Loucy (cell line): ENCODE data around the gene GCGR.

Source experiments
- H2AFZ ChIP-seq: fragments of 200-600 bp; sonication (generic); 2 replicates; pipeline ENCODE4 v1.6.0; 2016; ENCODE audit warnings: antibody characterized with exemption, mild to moderate bottlenecking, low read length, moderate library complexity
- H3F3A ChIP-seq: fragments of 200-600 bp; 2 replicates; pipeline ENCODE4 v1.6.0; 2016; ENCODE audit warnings: antibody characterized with exemption, low read depth, mild to moderate bottlenecking
- H3K27me3 ChIP-seq: fragments of 200-600 bp; sonication (generic); 2 replicates; pipeline ENCODE4 v1.6.1; 2014; ENCODE audit warnings: low read length, mild to moderate bottlenecking; ENCODE audit not compliant: insufficient read depth, poor library complexity, severe bottlenecking
- H3K36me3 ChIP-seq: fragments of 200-600 bp; sonication (generic); 2 replicates; pipeline ENCODE4 v1.6.1; 2016; ENCODE audit warnings: low read length; ENCODE audit not compliant: insufficient read depth
- H3K4me1 ChIP-seq: fragments of 200-600 bp; sonication (generic); 2 replicates; pipeline ENCODE4 v1.5.1; 2014; ENCODE audit warnings: low read length, mild to moderate bottlenecking; ENCODE audit not compliant: insufficient read depth, poor library complexity, severe bottlenecking
- H3K4me2 ChIP-seq: fragments of 200-600 bp; sonication (generic); 2 replicates; pipeline ENCODE4 v1.6.0; 2014; ENCODE audit warnings: antibody characterized with exemption, low read length, low read depth, mild to moderate bottlenecking; ENCODE audit not compliant: poor library complexity, severe bottlenecking
- H3K4me3 ChIP-seq: fragments of 200-600 bp; sonication (generic); 2 replicates; pipeline ENCODE4 v1.5.1; 2014; ENCODE audit warnings: low read length, mild to moderate bottlenecking, mixed read lengths; ENCODE audit not compliant: poor library complexity, severe bottlenecking
- H3K79me2 ChIP-seq: fragments of 200-600 bp; sonication (generic); 2 replicates; pipeline ENCODE4 v1.6.1; 2014; ENCODE audit warnings: low read length; ENCODE audit not compliant: insufficient read depth
- H3K9ac ChIP-seq: fragments of 200-600 bp; sonication (generic); 2 replicates; pipeline ENCODE4 v1.6.0; 2014; ENCODE audit warnings: mild to moderate bottlenecking, low read depth, low read length, moderate library complexity; ENCODE audit not compliant: poor library complexity, severe bottlenecking
- H3K9me2 ChIP-seq: fragments of 200-600 bp; sonication (generic); replicated peaks from 2 replicates; pipeline ENCODE4 v1.6.1; 2016; ENCODE audit warnings: low read depth, low read length, mixed read lengths
- H3K9me3 ChIP-seq: fragments of 200-600 bp; sonication (generic); 2 replicates; pipeline ENCODE4 v1.6.1; 2014; ENCODE audit warnings: mild to moderate bottlenecking, antibody characterized with exemption, low read length, low read depth; ENCODE audit not compliant: insufficient read depth
- H4K20me1 ChIP-seq: fragments of 200-600 bp; sonication (generic); 2 replicates; pipeline ENCODE4 v1.6.0; 2014; ENCODE audit warnings: antibody characterized with exemption, low read length, mild to moderate bottlenecking; ENCODE audit not compliant: insufficient read depth, poor library complexity, severe bottlenecking
- EZH2phosphoT487 ChIP-seq: fragments of 200-600 bp; IDR thresholded peaks from 2 replicates; pipeline ENCODE4 v1.6.1; 2018; ENCODE audit warnings: antibody characterized with exemption, mild to moderate bottlenecking, moderate library complexity, borderline replicate concordance
- TF ChIP-seq, protein P1 (sequence below): fragments of 200-600 bp; sonication (generic); conservative IDR thresholded peaks from 2 replicates; pipeline ENCODE4 v1.5.1; 2014; ENCODE audit warnings: mild to moderate bottlenecking, antibody characterized with exemption, low read length

The GCGR gene

DNA sequence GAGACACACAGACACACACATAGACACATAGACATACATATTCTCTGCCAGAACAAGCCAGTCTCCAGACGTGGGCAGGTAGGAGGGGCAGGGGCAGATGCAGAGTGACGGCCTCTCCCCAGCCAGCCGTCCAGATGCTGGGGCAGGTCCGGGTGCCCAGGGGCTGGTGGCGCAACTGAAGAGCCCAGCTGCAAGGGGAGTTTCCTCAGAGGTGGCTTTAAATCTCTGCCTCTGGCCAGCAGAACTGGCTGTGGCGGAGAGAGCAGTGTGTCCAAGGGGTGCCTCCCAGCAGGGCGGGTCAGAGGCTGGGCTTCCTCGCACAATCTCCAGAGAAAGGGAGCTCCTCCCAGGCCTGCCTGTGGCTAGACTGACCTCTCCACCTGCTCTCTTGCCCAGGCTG, 9.4 kb upstream of the GCGR start:
- no peak overlapping the region for H2AFZ ChIP-seq
- H3K79me2 ChIP-seq: no peaks in the 10 kb centered on the region
- H3K4me2 ChIP-seq: no peak overlapping the region
- H4K20me1 ChIP-seq: no peaks in the 10 kb centered on the region
- H3K9me2 ChIP-seq: no peaks in the 10 kb centered on the region
- no peaks in the 10 kb centered on the region for H3K4me1 ChIP-seq
- H3K27me3 ChIP-seq: no peaks in the 10 kb centered on the region
- H3F3A ChIP-seq: no peaks in the 10 kb centered on the region
- no peak overlapping the region for H3K4me3 ChIP-seq
- H3K36me3 ChIP-seq: no peaks in the 10 kb centered on the region
- no peaks in the 10 kb centered on the region for H3K9me3 ChIP-seq
- no peak overlapping the region for H3K9ac ChIP-seq
- no peak for TF ChIP-seq EZH2phosphoT487
- TF ChIP-seq, protein P1, sequence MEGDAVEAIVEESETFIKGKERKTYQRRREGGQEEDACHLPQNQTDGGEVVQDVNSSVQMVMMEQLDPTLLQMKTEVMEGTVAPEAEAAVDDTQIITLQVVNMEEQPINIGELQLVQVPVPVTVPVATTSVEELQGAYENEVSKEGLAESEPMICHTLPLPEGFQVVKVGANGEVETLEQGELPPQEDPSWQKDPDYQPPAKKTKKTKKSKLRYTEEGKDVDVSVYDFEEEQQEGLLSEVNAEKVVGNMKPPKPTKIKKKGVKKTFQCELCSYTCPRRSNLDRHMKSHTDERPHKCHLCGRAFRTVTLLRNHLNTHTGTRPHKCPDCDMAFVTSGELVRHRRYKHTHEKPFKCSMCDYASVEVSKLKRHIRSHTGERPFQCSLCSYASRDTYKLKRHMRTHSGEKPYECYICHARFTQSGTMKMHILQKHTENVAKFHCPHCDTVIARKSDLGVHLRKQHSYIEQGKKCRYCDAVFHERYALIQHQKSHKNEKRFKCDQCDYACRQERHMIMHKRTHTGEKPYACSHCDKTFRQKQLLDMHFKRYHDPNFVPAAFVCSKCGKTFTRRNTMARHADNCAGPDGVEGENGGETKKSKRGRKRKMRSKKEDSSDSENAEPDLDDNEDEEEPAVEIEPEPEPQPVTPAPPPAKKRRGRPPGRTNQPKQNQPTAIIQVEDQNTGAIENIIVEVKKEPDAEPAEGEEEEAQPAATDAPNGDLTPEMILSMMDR: no peak

DNA sequence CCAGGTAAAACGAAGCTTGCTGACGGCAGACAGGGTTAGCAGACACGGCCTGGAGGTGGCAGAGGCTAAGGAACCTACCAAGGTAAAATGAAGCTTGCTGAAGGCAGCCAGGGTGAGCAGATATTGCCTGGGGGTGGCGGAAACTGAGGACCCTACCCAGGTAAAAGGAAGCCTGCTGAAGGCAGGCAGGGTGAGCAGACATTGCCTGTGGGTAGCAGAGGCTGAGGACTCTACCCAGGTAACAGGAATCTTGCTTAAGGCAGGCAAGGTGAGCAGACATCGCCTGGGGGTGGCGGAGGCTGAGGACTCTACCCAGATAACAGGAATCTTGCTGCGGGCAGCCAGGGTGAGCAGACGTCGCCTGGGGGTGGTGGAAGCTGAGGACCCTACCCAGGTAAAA, 2.6 kb upstream of the GCGR start:
- H3K4me3 ChIP-seq: no peak overlapping the region
- no peaks in the 10 kb centered on the region for H3K27me3 ChIP-seq
- no peaks in the 10 kb centered on the region for H3K9me2 ChIP-seq
- no peaks in the 10 kb centered on the region for H3K79me2 ChIP-seq
- no peak overlapping the region for H3K4me2 ChIP-seq
- H3K4me1 ChIP-seq: no peaks in the 10 kb centered on the region
- TF ChIP-seq EZH2phosphoT487: no peak
- TF ChIP-seq, protein P1: no peak
- no peak overlapping the region for H3K9ac ChIP-seq
- no peaks in the 10 kb centered on the region for H3K36me3 ChIP-seq
- H2AFZ ChIP-seq: no peak overlapping the region
- H4K20me1 ChIP-seq: no peaks in the 10 kb centered on the region
- no peaks in the 10 kb centered on the region for H3F3A ChIP-seq
- no peaks in the 10 kb centered on the region for H3K9me3 ChIP-seq

DNA sequence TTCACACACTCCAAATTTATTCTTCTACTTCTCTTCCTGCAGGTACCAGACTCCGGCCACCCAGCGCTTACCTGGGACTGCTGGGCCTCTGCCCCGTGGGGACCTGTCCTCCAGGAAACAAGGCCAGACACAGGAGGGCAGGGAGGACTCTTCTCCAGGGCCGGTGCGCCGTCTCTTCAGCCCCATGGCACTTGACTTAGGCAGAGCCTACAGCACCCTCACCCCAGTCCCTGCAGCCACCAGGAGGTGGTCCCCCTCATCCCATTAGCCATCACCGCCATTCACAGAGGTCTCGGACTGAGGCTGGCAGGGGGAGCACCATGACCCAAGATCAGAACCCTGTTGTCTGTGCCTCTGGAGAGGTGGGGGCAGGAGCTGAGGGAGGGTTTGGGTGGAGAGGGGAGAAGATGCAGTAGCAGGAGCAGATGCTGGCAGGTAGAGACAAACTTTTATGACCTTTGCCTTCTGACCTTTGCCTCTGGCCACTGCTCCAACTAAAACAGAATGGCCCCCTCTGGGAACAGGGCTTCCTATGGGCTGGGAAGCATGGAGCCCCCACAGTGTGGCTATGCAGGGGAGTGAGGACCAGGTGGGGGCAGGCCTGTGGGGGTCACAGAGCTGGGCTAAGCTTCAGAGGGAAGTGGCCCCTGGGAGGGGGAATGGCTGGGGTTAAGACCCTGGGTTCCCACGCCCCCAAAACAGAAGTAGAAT, 1.7 kb upstream of the GCGR start:
- Histone ChIP-seq H3K9me2 (no peaks in the 10 kb centered on the region), H3K4me1 (no peaks in the 10 kb centered on the region), H3K36me3 (no peaks in the 10 kb centered on the region), H3K4me2 (no peak overlapping the region), H3K9me3 (no peaks in the 10 kb centered on the region), H3K27me3 (no peaks in the 10 kb centered on the region), H3F3A (no peaks in the 10 kb centered on the region), H3K79me2 (no peaks in the 10 kb centered on the region), H4K20me1 (no peaks in the 10 kb centered on the region), H3K4me3 (no peak overlapping the region), H2AFZ (no peak overlapping the region), H3K9ac (no peak overlapping the region)
- TF ChIP-seq, protein P1: no peak
- TF ChIP-seq EZH2phosphoT487: no peak
